ENCODE results near the gene EHMT1. TPM values are rescaled to one million over a fixed set of nuclear protein-coding genes. Genes with fewer than 3 reads are reported as not detected.

EHMT1 gene
- polyA plus RNA-seq, 1 of the 3 experiments (the other 2 are of a cell fraction): 39.5 TPM

DNA sequence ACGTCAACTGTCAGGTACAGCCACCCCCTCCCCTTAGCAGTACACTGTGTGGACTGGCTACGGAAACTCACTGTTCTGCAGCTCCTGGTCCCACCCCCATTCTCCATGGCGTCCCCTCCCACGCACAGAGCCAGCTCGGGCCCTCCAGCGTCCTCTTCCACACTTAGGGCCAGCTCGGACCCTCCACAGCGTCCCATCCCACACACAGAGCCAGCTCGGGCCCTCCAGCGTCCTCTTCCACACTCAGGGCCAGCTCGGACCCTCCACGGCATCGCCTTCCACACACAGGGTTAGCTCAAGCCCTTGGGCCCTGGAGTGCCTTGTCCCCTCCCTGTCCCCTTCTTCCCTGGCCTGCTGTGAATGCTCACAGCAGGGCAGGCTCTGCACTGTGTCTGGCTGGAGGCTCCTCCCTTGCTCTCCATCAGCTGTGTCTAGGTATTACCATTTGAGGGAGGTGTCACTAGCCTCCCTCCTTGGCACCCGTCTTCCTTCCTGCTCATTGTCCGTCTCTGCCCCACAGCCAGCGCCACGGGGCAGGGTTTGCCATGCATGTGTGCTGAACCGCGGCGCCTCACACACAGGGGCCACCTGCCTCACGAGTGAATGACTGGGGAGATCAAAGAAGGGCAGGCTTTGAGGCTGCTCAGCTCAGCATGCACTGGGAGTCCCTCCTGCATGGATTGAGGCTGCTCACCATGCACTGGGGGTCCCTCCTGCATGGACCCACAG, 180.3 kb downstream of the EHMT1 start:
- CTCF ChIA-PET: interaction anchor here (1.0 kb wide), 1 partner anchor 126 kb away, joined by 3 read pairs; no protein-coding TSS in a partner anchor

More for the DNA sequence above, 180.3 kb downstream of the EHMT1 start:
- Histone ChIP-seq H3K9ac (no peak overlapping the region), H2AFZ (ENCODE audit: low read depth) (no peak overlapping the region), H3K4me1 (ENCODE audit: control insufficient read depth in 1 of 2, insufficient read depth in 2 of 2, low read depth in 1 of 2, low read length in 1 of 2) (no peaks in the 10 kb centered on the region), H3K27ac (ENCODE audit: low read depth in 2 of 2, low read length in 1 of 2) (no peak overlapping the region), H3K27me3 (ENCODE audit: insufficient read depth) (no peaks in the 10 kb centered on the region), H3K79me2 (ENCODE audit: insufficient read depth) (no peaks in the 10 kb centered on the region), H3K9me3 (no peaks in the 10 kb centered on the region), H4K20me1 (ENCODE audit: insufficient read depth) (no peaks in the 10 kb centered on the region), H3K4me3 (ENCODE audit: low read depth in 2 of 2, low read length in 1 of 2) (no peak overlapping the region), H3K4me2 (no peak overlapping the region), H3K36me3 (replicated peaks in 1 of 2; ENCODE audit: control insufficient read depth in 1 of 2, insufficient read depth in 2 of 2, low read length in 1 of 2) (peaks cover 18 to 66% of the 10 kb centered on the region in 2 experiments), H3K9me2 (no peaks in the 10 kb centered on the region), H3F3A (replicated peaks; ENCODE audit: insufficient read depth) (peaks cover 5% of the 10 kb centered on the region)
- POLR2A ChIA-PET: no interaction called here
- 95% methylated on average over 16 of the region's 21 CpGs for WGBS (ENCODE audit: low lambda C conversion rate)
- TF ChIP-seq SMC3 (IDR thresholded peaks at IDR 0.05; ENCODE audit: low read depth, low read length): no peak
- TF ChIP-seq USF1 (IDR thresholded peaks at IDR 0.05; ENCODE audit: borderline replicate concordance, low read depth): no peak
- TF ChIP-seq POLR2AphosphoS5 (IDR thresholded peaks at IDR 0.05; ENCODE audit: low read depth, low read length): no peak
- no peak for TF ChIP-seq MXI1 (IDR thresholded peaks at IDR 0.05; ENCODE audit: low read depth, low read length)
- TF ChIP-seq, protein P1, sequence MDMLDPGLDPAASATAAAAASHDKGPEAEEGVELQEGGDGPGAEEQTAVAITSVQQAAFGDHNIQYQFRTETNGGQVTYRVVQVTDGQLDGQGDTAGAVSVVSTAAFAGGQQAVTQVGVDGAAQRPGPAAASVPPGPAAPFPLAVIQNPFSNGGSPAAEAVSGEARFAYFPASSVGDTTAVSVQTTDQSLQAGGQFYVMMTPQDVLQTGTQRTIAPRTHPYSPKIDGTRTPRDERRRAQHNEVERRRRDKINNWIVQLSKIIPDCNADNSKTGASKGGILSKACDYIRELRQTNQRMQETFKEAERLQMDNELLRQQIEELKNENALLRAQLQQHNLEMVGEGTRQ (IDR thresholded peaks at IDR 0.05; ENCODE audit: borderline replicate concordance, low read depth, low read length): no peak
- TF ChIP-seq GABPA (IDR thresholded peaks at IDR 0.05; ENCODE audit: low read depth): no peak
- TF ChIP-seq ELF1 (IDR thresholded peaks at IDR 0.05): no peak
- TF ChIP-seq RCOR1 (IDR thresholded peaks at IDR 0.05; ENCODE audit: low read length): no peak
- no peak for TF ChIP-seq MEF2A (IDR thresholded peaks at IDR 0.05; ENCODE audit: borderline replicate concordance, low read depth)
- TF ChIP-seq RFX5 (IDR thresholded peaks at IDR 0.05; ENCODE audit: low read length): no peak
- no peak for TF ChIP-seq NFIC (IDR thresholded peaks at IDR 0.05; ENCODE audit: borderline replicate concordance)
- TF ChIP-seq, protein P2, sequence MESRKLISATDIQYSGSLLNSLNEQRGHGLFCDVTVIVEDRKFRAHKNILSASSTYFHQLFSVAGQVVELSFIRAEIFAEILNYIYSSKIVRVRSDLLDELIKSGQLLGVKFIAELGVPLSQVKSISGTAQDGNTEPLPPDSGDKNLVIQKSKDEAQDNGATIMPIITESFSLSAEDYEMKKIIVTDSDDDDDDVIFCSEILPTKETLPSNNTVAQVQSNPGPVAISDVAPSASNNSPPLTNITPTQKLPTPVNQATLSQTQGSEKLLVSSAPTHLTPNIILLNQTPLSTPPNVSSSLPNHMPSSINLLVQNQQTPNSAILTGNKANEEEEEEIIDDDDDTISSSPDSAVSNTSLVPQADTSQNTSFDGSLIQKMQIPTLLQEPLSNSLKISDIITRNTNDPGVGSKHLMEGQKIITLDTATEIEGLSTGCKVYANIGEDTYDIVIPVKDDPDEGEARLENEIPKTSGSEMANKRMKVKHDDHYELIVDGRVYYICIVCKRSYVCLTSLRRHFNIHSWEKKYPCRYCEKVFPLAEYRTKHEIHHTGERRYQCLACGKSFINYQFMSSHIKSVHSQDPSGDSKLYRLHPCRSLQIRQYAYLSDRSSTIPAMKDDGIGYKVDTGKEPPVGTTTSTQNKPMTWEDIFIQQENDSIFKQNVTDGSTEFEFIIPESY (IDR thresholded peaks at IDR 0.05; ENCODE audit: borderline replicate concordance, low read depth): no peak
- no peak for TF ChIP-seq SIN3A (IDR thresholded peaks at IDR 0.05; ENCODE audit: borderline replicate concordance, low read depth, low read length)
- TF ChIP-seq RAD21 (IDR thresholded peaks at IDR 0.05; ENCODE audit: low read length): no peak
- TF ChIP-seq NRF1 (IDR thresholded peaks at IDR 0.05; ENCODE audit: low read depth, low read length): no peak
- TF ChIP-seq REST (IDR thresholded peaks at IDR 0.05; ENCODE audit: low read depth, low read length): no peak
- TF ChIP-seq PBX3 (IDR thresholded peaks at IDR 0.05): no peak
- DNase-seq: no peak
